GM21528 (cell line): Measurements from ENCODE around the gene FFAR2.
"Not testable (repeated sequence)": the region's sequence is repeated elsewhere in the genome, so short reads cannot be mapped to it uniquely, and the experiment has no call there.

Experiments
- ATAC-seq: cut with Tn5 transposase; IDR thresholded peaks from one replicate; pipeline ENCODE4 v1.9.1; 2021; ENCODE audit warnings: mild to moderate bottlenecking, moderate library complexity; ENCODE audit not compliant: unreplicated experiment, low FRiP score

Gene FFAR2

GRCh38 chr19:35423406-35423805, 24.7 kb upstream of the FFAR2 start:
- not testable (repeated sequence) for ATAC-seq

DNA sequence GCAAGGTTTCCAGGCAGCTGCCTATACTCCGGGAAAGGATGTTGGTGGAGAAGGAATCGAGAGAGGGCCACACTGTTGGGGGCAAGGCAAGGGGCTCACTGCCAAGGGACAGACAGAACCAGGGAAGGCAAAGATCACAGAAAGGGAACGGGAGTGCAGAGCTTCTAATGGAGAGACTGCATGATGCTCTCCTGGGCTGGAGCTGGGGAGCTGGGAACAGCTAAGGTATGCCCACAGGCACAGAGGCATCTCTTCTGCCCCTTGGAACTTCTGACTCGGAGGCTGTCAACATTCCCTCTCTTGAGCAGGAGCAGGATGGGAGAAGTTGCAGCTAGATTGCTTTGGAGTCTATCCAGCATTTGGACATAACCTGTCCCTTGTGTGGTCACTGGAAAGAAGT, 22.4 kb upstream of the FFAR2 start:
- no peak for ATAC-seq

DNA sequence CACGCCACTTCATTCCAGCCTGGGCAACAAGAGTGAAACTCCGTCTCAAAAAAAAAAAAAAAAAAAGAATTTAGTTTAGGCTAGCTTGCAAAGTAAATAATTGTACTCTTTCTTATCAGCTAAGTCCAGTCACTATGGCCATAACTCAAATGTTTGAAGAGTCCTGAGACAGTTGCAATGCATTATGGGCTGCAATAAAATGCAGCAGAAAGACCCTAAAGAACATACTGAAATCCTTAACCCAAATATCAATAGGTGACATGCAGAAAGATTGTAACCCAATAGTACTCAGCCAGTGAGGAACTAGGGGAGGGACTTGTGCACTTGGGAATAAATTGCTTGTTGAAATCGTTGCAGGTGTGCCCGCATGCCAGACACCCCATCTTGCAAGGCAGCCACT, 20.9 kb upstream of the FFAR2 start:
- no peak for ATAC-seq

DNA sequence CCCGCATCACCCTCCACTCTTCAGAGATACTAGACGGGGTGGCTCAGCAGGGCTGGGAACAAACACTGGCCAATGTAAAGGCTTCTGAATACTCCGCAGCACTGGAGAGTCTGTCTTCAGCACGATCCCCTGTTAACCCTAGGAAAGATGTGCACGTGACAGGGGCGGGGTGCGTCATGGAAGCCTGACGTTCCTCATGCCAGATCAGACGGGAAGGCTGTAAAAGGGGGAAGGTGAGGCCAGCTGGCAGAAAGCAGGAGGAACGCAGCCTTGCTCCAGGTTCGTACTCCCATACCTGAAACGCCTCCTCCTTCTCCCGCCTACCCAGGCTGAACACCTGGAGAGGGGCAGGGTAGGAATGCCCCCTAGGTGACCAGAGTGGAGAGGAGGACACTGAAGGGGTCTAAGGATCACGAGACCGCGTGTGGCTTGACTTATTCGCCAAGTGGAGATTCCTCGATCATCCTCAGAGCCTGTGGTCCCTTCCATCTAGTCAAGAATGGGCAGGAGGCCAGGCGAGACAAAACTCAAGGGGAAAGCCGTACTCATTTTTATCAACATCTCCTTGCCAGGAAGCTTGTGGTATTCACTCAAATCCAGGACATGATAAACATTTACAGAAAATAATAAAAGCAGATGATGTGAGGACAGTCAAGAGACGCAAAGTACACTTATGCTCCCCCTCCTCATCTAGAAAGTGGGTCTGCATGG, 18.2 kb upstream of the FFAR2 start:
- no peak for ATAC-seq

- no peak for ATAC-seq
These were observed 17.5 kb upstream of the FFAR2 start for GRCh38 chr19:35430409-35431144.

- no peak for ATAC-seq
These were observed 16.8 kb upstream of the FFAR2 start for GRCh38 chr19:35431145-35431807.

DNA sequence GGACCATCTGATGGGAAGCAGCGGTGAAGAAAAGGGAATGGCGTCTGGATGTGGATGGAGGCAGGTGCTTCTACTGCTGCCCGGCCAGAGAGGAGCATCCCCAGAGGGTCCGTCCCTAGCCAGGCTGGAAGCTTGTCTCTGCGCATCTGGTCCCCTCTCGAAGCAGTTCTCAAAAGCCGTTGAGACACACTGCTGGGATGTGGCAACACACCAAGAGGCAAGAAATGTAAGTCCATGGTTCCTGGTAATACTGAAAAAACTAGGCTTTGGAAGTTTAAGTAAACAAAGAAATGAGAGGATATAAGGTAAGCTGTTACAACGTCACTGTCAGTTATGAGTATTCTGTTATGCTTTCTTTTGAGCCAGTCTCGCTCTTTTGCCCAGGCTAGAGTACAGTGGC, 15.1 kb upstream of the FFAR2 start:
- no peak for ATAC-seq

DNA sequence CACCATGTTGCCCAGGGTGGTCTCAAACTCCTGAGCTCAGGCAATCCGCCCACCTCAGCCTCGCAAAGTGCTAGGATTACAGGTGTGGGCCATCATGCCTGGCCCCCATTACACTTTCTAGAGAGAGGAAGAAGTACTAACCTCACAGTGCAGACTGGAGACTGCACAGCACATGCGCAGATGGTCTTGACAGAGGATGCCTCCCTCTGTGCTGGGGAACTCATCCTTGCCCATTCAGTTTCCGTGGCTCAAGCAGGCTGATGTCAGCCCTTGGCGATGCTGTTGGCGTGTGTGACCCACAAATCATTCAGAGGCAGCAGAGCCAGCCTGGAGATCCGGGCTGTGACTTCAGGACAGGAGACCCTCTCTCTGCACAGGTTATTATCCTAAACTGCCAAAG, 14.6 kb upstream of the FFAR2 start:
- no peak for ATAC-seq

GRCh38 chr19:35435896-35436295, 12.2 kb upstream of the FFAR2 start:
- no peak for ATAC-seq

- ATAC-seq = no peak
These were observed 11.3 kb upstream of the FFAR2 start for GRCh38 chr19:35436477-35437405.

GRCh38 chr19:35437406-35437951, 10.6 kb upstream of the FFAR2 start:
- ATAC-seq = no peak

DNA sequence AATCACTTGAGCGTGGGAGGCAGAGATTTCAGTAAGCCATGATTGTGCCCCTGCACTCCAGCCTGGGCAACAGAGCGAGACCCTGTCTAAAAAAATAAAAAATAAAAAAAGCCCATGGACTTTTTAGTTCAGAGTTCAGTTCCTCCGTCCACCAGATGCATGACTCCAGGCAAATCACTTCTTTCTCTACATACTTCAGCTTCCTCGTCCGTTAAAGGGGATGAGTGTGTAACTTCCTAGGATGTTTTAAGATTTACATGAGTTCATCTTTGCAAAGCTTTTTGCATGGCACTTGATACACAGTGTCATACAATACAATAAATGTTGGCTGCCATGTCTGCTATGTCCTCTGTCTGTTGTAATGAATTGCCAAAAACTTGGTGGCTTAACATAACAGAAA, 10.0 kb upstream of the FFAR2 start:
- ATAC-seq = no peak

- ATAC-seq = no peak
These were observed 9.5 kb upstream of the FFAR2 start for GRCh38 chr19:35438527-35438926.

DNA sequence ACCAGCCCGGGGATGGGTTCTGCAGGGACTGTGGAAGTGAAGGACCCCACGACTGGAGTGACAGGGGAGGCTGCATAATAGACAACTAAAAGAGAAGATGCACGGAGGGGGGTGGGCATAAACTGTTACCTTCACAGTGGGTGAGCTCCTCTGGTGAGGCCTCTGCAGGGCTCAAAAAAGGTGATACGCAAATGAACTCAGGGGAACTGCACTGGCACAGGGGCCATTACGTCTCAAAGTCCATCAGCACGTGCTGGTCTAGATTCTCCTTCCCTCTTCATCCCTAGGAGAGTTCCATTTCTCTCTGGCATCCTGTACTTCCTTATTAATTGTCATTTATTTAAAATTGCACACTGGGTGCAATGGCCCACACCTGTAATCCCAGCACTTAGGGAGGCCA, 8.1 kb upstream of the FFAR2 start:
- ATAC-seq = no peak

GRCh38 chr19:35442091-35442490, 6.0 kb upstream of the FFAR2 start:
- no peak for ATAC-seq

DNA sequence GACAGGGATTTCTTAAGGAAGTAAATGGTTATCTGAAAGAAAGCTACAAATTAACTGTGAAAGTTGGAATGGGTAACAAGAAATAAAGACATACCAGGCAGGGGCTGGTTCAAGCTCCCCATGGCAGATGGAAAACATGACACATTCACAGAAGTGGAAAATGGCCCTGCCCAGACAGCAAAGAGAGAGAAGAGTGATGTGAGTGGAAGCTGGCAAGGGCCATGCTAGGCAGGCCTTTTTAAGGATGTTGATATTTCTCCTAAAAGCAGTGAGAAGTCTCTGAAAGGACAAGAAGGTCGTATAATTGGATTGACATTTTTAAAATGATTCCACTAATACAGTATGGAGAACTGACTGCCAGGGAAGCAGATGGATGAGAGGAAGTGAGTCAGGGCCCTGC, 3.3 kb upstream of the FFAR2 start:
- ATAC-seq = no peak

- ATAC-seq = no peak
These were observed 2.0 kb upstream of the FFAR2 start for GRCh38 chr19:35445826-35446593.

- ATAC-seq = no peak
These were observed 1.4 kb downstream of the FFAR2 start for GRCh38 chr19:35449359-35450043.
